ENCODE results near the gene KANK2. TPM values are rescaled to one million over a fixed set of nuclear protein-coding genes. Genes with fewer than 3 reads are reported as not detected.
A peak's percentile ranks its signal among the peaks of the same experiment; 100 is the strongest.

Gene KANK2
- 486 TPM for total RNA-seq

DNA sequence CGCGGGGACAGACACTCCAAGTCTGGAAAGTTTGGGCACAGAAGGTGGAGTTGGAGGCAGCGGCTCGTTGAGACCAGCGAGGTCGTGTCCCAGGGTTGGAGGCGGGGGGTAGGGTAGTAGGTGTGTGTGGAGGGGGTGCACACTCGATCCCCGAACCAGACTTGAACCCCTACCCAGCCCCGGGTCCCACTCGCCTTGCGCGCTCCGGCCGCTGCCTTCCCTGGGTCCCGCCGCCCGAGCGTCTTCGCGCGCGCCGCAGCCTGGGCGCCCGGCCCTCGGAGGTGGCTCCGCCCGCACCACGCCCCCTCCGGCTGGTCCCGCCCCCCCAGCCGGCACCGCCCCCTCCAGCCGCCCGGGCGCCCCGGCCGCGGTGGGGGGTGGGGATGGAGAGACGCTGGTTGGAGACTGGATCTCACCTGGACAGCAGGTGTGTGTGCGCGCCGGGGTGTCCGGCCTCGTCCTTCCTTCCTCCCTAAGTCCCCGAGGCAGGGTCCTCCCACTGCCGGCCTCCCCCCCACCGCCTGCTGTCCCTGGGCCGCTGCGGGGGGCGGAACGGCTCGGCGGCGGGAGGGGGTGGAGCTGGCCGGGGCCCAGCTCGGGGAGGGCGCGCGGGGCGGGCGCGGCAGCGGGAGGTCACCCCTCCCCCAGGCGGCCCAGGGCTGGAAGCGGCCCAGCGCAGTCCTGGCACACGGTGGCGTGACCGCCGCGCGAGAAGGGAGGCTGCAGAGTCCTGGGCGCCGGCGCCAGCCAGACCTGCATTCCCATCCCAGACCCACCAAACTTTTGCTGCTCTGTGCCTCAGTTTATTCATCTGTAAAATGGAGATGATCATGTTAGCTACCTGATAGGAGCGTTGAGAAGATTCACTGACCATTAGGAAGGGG lies at the start of gene KANK2:
KANK2 (minus strand) TSS at position 255 of the 884 bp plus-strand sequence. CDS start 3,034 bp downstream, outside the sequence.
- H3K4me3 ChIP-seq, result peak within 1 kb of the TSS; percentile 68 to 75
- H3K9me3 ChIP-seq, result no peaks in the 10 kb centered on the region
- H3K36me3 ChIP-seq, result peaks cover 0 to 16% of the 10 kb centered on the region in 2 donors
- intact Hi-C loops (cut with DNase I), result no loop called here
- DNase-seq (ENCODE audit: extremely low spot score in 2 of 2), result no peak
- H3K4me1 ChIP-seq, result peaks cover 56% of the 10 kb centered on the region
- H3K27me3 ChIP-seq, result no peaks in the 10 kb centered on the region
- H3K27ac ChIP-seq, result peak within 1 kb of the TSS; percentile 91
- TF ChIP-seq POLR2AphosphoS5 (IDR thresholded peaks at IDR 0.05; ENCODE audit: insufficient read depth in 1 of 2, low read depth in 1 of 2), result peak in 1 of 2 donors; percentile 79
- TF ChIP-seq, protein P1, sequence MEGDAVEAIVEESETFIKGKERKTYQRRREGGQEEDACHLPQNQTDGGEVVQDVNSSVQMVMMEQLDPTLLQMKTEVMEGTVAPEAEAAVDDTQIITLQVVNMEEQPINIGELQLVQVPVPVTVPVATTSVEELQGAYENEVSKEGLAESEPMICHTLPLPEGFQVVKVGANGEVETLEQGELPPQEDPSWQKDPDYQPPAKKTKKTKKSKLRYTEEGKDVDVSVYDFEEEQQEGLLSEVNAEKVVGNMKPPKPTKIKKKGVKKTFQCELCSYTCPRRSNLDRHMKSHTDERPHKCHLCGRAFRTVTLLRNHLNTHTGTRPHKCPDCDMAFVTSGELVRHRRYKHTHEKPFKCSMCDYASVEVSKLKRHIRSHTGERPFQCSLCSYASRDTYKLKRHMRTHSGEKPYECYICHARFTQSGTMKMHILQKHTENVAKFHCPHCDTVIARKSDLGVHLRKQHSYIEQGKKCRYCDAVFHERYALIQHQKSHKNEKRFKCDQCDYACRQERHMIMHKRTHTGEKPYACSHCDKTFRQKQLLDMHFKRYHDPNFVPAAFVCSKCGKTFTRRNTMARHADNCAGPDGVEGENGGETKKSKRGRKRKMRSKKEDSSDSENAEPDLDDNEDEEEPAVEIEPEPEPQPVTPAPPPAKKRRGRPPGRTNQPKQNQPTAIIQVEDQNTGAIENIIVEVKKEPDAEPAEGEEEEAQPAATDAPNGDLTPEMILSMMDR (IDR thresholded peaks at IDR 0.05), result peak in 1 of 3 experiments; percentile 22
- peak in 1 of 2 donors; percentile 94 for TF ChIP-seq POLR2A (IDR thresholded peaks at IDR 0.05)

DNA sequence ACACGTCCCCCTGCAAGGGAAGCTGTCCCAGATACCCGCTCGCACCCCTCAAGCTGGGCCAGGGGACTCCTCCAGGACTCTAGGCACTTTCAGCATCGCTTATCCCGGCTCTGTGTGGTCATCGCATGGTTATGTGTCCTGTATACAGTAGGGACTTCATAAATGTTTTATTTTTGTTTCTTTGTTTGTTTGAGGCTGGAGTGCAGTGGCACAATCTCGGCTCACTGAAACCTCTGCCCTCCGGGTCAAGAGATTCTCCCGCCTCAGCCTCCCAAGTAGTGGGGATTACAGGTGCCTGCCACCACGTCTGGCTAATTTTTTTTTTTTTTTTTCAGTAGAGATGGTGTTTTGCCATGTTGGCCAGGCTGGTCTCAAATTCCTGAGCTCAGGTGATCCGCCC lies 49.6 kb upstream of the KANK2 start:
- TF ChIP-seq, protein P1 (IDR thresholded peaks at IDR 0.05), result no peak
- TF ChIP-seq POLR2A (IDR thresholded peaks at IDR 0.05), result no peak
- no peak for TF ChIP-seq POLR2AphosphoS5 (IDR thresholded peaks at IDR 0.05; ENCODE audit: insufficient read depth in 1 of 2, low read depth in 1 of 2)
- no peaks in the 10 kb centered on the region for H3K9me3 ChIP-seq
- no peak for DNase-seq (ENCODE audit: extremely low spot score in 2 of 2)
- H3K27ac ChIP-seq, result peak overlapping the region; percentile 55
- no peak overlapping the region for H3K4me3 ChIP-seq
- H3K27me3 ChIP-seq, result no peaks in the 10 kb centered on the region
- intact Hi-C loops (cut with DNase I), result no loop called here
- H3K36me3 ChIP-seq, result peaks cover 0 to 39% of the 10 kb centered on the region in 2 donors
- peaks cover 16% of the 10 kb centered on the region for H3K4me1 ChIP-seq

DNA sequence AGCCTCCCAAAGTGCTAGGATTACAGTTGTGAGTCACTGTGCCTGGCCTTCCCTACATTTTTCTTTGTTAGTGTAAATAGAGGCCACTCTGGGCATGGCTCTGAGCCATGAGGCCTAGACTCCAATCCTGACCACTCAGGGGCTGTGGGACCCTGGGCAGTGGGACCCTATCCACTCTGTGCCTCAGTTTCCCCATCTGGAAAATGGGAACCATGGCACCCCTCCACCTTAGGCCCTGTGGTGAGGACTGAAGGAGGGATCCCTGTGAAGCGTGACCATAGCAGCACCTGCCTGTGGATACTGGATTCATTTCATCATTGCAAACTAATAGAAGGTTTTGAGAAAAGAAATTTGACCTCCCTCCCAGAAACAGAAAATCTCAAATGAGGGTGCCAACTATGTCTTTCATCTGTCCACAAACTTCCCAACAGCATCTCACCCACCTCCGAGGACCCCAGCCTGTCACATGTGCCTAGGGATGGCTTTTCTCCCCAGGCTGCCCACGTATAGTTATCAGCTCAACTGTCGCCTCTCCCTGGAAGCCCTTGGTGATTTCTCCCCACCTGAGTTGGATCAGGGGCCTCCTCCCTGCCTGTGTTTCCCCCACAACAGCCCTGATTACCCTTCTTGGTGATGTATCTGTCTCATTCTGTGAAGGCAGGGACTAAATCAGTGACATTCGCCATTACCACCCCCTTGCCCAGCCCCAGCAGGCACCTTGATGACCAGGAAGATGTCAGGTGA lies 47.7 kb upstream of the KANK2 start:
- no peaks in the 10 kb centered on the region for H3K27me3 ChIP-seq
- peaks cover 0 to 27% of the 10 kb centered on the region in 2 donors for H3K36me3 ChIP-seq
- no peak overlapping the region for H3K27ac ChIP-seq
- TF ChIP-seq POLR2A (IDR thresholded peaks at IDR 0.05) (no peak), POLR2AphosphoS5 (IDR thresholded peaks at IDR 0.05; ENCODE audit: insufficient read depth in 1 of 2, low read depth in 1 of 2) (no peak)
- TF ChIP-seq, protein P1 (IDR thresholded peaks at IDR 0.05), result no peak
- no peaks in the 10 kb centered on the region for H3K9me3 ChIP-seq
- H3K4me3 ChIP-seq, result no peak overlapping the region
- DNase-seq (ENCODE audit: extremely low spot score in 2 of 2), result no peak
- H3K4me1 ChIP-seq, result peaks cover 16% of the 10 kb centered on the region
- intact Hi-C loops (cut with DNase I), result no loop called here

DNA sequence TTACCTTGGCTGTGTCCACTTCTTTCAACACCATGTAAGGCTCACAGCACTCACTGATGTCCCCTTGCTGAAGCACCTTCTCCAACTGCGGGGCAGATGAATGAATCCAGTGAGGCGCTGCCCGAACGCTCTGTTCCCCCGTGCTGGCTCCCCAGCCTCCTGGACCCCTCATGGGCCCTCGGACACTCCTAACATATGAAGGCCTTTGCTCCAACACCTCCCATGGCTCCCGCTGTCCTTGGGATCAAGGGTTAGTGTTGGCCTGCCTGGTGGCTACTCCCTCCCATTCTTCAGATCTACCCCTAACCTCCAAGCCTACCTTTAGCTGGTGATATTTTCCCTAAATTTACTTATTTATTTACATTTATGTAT lies 46.4 kb upstream of the KANK2 start:
- H3K9me3 ChIP-seq, result peaks cover 3% of the 10 kb centered on the region
- H3K4me1 ChIP-seq, result peaks cover 16% of the 10 kb centered on the region
- no peak overlapping the region for H3K4me3 ChIP-seq
- TF ChIP-seq POLR2A (IDR thresholded peaks at IDR 0.05), result no peak
- TF ChIP-seq, protein P1 (IDR thresholded peaks at IDR 0.05), result no peak
- TF ChIP-seq POLR2AphosphoS5 (IDR thresholded peaks at IDR 0.05; ENCODE audit: insufficient read depth in 1 of 2, low read depth in 1 of 2), result no peak
- peaks cover 0 to 31% of the 10 kb centered on the region in 2 donors for H3K36me3 ChIP-seq
- intact Hi-C loops (cut with DNase I), result no loop called here
- H3K27ac ChIP-seq, result peak overlapping the region; percentile 18
- H3K27me3 ChIP-seq, result no peaks in the 10 kb centered on the region
- no peak for DNase-seq (ENCODE audit: extremely low spot score in 2 of 2)
